Activated CD4-positive, alpha-beta T cell treated with anti-CD3 and anti-CD28 coated beads, Interleukin-2, amount 50 U/mL, for 48 hours (primary cell): ENCODE data around the gene STK32C.
A peak's percentile ranks its signal among the peaks of the same experiment; 100 is the strongest.
"Not testable (repeated sequence)": the region's sequence is repeated elsewhere in the genome, so short reads cannot be mapped to it uniquely, and the experiment has no call there.

Experiments
- DNase-seq, 2 experiments: peaks; one replicate each; pipeline ENCODE4 v3.0.0-alpha.2; 2020

Gene STK32C

DNA sequence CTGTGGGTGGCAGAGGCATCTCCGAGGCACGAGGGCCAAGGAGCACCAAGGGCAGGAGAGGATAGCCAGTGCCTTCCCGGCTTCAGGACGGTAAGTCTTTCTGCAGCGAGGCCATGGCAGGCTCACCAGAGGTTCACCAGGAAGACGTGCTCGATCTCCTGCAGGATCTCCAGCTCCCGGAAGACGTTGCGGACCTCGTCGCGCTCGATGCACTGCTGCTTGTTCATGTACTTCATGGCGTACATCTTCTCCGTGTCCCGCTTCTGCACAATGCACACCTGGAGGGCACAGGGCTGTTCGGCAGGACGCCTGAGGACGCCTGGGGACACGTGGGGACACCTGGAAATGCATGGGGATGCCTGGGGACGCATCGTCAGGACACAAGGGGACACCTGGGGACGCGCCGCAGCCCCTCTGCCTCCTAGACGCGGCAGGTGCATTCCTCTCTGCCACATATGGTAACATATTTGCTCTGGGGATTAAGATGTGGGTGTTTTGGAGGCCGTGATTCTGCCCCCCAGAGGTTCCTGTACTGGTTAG lies 79.8 kb downstream of the STK32C start:
- no peak for DNase-seq

DNA sequence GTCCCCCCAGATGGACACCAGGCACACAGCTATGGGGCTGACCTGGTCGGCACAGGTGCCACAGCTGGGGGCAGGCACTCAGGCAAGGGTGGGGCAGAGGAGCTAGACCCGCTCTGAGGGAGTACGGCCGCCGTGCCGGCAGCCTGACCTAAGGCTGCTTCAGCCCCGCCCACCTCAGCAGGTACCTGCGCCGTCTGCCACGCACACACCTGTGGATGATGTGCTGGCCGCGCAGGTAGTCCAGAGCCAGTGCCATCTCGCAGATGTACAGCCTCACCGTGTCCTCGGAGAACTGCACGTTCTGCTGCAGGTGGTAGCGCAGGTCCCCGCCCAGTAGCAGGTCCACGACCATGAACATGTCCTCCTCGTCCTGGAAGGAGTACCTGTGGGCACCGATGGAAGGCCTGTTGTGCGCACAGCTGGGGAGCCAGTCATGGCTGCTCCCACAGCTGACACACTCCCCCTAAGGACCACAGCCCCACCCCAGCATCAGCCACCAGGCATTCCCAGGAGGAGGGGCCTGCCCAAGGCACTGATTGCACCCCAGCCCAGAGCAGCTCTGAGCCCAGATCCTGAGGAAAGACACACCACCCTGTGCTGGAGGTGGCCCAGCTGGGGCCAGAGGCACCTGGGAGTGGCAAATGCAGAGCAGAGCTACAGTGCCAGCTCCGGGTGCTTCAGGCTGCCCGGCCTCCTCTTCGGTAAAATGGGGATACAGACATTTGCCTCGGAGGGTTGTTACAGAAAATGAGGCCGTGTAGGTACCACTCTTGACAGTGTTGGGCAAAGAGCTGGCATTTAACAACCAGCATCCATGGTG lies 81.0 kb downstream of the STK32C start:
- no peak for DNase-seq

DNA sequence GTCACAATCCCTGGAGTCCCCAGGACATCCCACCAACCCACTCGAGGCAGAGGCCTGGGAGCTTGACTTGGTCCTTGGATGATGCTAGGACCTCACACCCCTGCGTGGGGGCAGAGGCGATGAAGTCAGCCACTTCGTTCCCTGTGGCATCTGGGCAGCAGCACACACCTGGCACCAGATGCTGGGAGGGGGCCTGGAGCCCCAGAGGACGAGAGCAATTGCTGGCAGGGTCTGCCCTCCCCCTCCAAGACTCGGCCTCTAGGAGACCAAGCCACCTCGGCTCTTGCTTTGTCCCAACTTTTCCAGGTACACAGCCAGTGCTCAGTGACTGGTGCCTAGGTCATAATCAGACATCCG lies 81.9 kb downstream of the STK32C start:
- DNase-seq = no peak

DNA sequence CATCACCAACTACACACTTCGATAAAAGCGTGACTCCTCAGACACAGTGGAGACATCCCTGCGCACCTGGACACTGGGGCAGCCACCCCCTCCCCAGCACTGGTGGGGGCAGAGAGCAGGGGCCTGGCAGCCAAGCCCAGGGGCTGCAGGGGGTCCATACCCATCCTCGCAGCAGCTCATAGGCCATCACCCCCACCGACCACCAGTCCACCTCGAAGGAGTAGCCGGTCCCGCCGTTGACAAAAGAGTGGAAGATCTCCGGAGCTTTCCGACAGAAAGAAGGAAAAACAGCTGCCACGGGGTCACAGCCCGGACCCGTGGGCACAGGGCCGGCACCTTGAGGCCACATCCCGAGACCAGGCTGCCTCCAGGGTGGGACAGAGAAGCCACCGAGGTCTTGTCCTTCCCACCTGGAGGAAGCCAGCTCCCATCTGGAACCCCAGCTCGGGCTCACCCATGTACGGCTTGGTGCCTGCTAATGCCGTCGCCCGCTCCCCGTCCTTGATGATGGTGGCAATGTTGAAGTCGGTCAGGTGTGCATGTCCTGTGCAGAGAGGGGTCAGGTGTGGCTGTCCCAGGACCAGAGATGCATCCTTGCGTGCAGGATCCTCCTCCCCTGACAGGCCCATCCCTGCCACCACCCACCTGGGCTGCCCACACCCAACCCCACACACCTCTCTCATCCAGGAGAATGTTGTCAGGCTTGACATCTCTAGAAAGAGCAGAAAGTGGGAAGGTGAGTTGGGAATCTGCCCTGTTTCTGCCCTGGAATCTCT lies 82.5 kb downstream of the STK32C start:
- no peak for DNase-seq

DNA sequence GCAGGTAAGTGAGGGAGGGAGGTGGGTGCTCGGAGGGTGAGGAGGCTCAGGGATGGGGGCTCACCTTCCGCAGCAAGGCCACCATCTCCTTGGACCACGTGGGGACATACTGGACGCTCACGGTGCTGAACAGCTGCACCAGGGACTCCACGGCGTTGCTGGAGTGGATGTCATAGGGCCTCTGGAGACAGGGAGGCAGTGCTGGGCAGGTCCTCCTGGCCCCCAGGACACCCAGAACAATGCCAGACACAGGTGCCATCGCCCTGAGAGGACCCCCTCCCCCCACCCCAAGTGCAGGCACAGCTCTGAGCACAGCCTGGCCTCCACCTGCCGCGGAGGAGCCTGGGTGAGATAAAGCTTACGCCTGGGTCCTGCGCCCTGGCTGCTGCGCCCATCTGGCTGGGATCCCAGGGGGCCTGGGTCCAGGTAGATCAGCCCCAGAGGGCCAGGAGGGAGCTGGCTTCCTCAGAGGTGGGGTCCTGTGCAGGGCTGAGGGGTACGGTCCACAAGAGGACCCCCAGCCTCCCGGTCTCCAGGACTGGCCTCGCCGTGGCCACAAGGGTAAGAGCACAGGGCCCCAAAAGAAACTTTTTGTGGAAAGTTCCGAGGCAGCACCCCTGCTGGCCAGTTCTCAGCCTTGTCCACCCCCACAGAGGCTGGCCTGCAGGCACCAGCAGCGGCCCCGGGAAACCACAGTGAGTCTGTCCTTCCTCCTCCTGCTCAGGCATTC lies 83.2 kb downstream of the STK32C start:
- no peak for DNase-seq

DNA sequence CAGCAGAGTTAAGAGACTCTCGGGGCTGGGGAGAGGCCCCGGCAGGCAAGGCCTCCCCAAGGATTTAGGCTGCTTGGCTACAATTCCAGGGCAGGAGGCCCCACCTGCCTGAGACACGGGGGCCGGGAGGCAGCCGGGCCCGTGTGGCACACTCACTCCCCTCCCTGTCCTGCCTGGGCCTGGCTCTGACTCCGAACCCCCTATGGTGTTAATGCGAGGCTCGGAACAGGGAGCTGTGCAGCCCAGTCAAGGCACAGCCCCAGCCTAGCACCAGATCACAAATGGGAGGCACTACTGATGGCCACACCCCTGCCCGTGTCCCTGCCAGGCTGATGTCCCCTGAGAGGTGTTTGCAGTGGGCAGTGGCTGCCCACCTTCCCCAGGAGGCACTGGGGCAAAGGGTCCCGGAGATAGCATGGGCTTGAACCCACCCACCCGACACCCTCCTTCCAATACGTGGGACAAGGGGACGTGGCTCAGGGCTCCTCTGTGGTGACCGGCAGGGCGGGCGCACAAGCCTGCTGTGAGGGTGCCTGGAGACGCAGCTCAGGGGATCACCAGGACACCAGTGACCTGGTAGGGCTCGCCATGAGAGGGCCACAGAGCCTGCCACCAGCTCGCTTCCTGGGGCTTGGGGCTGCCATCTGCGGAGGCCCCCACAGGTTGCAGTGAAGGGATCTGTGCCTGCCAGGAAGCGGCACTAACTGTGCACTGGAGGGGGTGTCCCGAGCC lies 84.0 kb downstream of the STK32C start:
- DNase-seq = no peak

DNA sequence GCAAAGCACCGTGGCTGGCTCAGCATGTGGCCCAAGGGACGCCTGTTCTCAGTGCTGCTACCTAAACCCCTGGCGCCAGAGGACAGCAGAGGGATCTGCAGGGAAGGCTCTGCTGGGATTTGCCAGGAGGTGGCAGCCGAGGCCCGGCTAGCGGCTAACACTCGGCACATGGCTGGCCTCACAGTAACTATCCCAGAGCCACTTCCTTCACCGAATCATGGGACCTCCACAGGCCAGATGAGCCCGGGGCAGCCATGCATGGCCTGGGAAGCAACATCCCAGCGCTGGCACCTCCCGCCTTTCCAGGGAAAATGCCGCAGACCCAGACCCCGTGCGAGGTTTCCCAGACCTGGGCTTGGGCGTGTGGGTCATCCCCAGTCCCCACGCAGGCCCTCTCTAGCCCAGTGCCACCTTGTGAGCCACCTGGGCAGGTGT lies 84.6 kb downstream of the STK32C start:
- DNase-seq = peak; percentile 71 to 77

DNA sequence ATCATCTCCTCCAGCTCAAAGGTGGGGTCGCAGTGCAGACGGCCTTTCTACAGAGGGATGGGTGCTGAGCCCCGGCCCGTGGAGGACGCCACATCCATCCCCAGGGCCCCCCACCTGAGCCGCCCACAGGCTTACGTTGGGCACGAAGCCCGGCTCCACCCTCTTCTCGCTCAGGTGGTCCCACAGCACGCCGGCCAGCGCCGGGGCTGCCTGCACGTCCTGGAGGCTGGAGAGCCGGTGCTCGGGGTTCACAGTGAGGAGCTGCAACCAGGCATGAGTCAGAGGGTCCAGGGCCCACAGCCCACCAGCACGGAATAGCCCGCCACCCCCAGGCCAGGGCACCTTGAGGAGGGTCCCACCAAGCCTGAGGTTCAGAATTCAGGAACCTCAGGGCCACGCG lies 85.0 kb downstream of the STK32C start:
- no peak for DNase-seq

DNA sequence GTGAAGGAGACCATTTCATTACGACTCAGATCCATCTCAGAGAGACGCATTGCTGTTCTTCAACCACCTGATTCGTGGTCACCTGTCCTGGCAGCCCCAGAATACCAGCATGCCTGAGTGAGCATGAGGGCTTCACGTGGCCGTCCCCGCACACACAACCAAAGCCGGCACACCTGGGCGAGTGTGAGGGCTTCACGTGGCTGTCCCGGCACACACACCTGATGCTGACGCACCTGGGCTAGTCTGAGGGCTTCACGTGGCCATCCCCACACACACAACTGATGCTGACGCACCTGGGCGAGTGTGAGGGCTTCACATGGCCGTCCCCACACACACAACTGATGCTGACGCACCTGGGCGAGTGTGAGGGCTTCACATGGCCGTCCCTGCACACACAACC lies 86.8 kb downstream of the STK32C start:
- not testable (repeated sequence) for DNase-seq

DNA sequence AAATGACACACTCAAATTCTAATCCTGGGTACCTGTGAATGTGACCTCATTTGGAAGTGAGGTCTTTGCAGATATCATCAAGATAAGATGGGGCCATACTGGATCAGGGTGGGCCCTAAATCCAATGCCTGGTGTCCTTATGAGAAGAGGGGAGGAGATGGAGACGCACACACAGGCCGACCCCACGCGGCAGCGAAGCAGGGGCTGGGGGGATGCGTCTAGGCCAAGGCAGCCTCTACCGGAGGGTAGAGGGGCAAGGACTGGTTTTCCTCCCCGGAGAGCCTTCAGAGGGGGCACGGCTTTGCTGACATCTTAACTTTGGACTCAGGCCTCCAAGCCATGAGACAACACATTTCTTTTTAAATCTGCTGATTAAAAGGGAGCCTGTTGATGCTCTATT lies 87.7 kb downstream of the STK32C start:
- DNase-seq = no peak

DNA sequence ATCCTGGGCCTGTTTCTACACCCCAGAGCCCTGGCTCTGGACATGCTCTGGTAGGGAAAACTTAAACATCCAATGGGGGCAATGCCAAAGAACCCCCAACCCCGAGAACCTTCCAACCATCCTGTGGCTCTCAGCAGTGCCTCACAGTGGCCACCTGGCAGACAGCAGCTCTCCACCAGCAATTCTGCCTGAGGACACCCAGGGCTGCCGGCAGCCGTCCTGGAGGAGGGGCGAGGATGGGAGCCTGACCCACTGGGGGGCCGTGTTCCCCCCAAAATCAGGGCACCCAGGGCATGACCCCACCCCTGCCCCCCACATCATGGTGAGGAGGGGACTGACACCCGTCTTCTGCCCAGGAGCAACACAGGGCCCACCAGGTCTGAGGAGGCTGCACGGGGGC lies 88.3 kb downstream of the STK32C start:
- DNase-seq = no peak

DNA sequence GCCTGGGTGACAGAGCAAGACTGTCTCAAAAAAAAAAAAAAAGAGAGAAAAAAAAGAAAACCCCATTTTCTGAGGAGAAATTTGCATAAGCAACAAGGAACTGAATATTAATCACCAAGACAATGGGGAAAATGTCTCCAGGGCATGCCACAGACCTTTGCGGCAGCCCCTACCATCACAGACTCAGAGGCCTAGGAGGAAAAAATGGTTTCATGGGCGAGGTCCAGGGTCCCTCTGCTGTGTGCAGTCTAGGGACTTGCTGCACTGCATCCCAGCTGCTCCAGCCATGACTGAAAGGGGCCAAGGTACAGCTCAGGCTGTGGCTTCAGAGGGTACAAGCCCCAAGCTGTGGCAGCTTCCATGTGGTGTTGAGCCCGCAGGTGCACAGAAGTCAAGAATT lies 91.3 kb downstream of the STK32C start:
- not testable (repeated sequence) for DNase-seq

DNA sequence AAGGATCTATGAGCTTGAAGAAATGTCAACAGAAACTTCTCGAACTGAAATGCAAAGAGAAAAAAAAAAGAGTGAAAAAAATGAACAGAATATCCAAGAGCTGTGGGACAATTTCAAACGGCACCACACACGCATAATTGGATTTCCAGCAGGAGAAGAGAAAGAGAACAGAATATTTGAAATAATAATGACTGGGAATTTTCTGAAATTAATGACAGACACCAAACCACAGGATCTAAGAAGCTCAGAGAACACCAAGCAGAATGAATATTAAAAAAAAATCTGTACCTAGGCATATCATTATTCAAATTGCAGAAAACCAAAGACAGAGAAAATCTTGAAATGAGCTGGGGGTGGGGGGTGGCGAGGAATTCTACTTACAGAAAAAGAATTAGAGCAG lies 93.8 kb downstream of the STK32C start:
- DNase-seq = no peak

DNA sequence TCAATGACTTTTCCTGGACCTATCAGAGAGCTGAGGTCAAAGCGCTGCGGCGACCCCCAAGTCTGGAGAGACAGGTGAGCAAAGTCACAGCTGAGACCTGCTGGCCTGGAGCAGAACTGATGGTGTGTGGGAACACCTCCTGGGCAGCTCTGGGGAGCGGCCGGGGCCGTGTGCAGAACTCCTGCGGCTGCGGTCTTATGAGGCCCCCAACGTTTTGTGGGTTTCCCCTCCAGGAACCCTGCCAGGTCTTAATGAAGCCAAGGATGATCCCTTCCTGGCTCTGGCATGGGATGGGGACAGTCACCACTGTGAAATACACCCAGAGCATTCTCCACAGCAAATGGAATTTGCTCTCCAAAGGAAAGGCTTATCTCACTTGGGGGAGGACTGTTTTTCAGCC lies 94.9 kb downstream of the STK32C start:
- no peak for DNase-seq

DNA sequence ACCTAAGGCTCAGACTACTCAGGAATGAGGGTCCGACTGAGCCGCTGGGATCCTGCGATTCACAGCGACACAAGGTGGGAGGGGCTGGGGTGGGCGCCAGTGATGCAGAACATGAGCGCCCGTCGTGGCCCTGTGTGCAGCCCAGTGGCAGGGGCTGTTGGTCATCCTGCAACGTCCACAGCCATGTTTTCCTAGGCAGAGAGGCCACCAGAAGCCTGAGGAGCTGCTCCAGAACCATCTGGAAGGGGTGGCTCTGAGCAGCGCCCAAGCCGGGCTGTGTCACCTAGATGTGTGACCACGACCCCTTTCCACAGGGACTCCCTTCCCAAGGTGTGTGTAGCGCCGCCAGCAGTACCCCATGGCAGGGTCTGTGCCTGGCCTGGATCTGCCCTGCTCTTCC lies 96.5 kb downstream of the STK32C start:
- no peak for DNase-seq

DNA sequence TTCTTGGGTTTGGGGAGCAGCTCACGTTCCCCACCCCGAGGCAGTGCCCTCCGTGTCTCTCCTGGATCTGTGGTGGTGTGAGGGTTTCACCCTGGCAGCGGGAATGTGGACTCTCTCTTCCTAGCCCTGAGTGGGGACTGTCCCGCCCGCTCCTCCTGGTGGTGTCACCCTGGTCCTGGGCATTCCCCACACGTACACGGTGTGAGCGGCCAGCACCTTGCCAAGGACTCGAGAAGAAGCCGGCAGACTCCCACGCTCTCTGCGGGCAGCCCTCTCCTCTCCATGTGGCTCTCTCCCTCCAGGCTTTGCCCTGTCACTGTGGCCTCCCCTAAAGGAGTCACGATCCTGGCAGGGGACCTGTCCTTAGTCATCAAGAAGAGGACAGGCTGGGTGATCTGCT lies 97.0 kb downstream of the STK32C start:
- DNase-seq = no peak

DNA sequence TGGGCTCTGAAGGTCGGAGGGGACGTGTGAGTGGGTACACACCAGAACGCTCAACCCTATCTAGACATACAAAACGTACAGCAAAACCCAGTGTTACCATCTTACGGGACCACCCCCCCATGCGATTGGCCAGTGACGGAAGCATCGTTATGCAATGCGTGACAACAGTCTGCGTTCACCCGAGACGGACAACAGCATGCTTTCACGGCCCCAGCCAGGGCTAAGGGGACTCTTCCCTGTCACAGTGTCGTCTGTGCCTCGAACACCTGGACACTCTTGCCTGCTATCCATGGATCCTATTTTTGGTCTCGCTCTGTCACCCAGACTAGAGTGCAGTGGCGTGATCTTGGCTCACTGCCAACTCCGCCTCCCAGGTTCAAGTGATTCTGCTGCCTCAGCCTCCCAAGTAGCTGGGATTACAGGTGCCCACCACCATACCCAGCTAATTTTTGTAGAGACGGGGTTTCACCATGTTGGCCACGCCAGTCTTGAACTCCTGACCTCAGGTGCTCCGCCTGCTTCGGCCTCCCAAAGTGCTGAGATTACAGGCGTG lies 97.7 kb downstream of the STK32C start:
- no peak for DNase-seq

DNA sequence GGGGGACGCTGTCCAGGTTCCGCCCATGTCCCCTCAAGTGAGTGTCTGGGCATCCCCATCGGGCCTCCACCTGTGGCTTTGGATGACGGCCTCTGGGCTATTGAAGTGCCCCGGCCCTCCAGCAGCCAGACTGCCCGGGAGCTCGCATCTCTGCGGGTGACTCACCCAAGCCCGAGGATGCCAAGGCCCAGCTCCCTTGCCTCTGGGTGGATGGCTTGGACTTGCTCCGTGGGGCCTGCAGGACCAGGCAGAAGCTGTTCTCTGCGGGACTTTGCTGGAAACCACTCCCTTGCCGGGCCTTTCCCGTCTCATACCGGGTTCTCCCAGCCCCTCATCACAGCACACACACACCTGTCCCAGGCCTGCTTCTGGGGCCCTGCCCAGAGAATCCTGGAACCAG lies 98.6 kb downstream of the STK32C start:
- DNase-seq = no peak

DNA sequence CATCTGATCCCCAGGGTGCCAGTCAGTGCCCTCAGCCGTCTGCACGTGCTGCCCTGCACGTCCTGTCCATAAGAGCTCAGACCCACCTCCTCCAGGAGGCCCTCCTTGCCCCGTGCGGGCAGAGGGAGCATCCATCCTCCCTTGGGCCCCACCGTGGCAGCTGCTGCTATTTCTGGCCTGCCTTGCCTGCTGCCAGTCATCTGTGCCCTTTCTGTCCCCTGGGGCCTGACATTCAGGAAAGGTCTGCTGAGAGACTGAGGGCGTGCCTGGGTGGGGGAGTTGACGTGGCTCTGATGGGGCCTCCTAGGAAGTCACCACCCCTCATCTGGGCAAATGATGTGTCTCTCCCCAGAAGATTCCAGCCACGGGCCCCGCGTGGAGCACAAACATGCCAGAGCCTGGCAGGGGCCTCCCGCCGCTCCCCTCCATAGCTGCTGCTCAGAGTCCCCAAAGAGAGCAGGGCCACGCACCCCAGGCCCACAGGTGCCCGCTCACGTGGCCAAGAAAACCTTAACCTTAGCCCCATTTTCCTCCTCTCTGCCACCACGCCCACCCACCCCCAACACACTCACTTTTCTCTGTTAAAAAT lies 99.2 kb downstream of the STK32C start:
- DNase-seq = no peak

DNA sequence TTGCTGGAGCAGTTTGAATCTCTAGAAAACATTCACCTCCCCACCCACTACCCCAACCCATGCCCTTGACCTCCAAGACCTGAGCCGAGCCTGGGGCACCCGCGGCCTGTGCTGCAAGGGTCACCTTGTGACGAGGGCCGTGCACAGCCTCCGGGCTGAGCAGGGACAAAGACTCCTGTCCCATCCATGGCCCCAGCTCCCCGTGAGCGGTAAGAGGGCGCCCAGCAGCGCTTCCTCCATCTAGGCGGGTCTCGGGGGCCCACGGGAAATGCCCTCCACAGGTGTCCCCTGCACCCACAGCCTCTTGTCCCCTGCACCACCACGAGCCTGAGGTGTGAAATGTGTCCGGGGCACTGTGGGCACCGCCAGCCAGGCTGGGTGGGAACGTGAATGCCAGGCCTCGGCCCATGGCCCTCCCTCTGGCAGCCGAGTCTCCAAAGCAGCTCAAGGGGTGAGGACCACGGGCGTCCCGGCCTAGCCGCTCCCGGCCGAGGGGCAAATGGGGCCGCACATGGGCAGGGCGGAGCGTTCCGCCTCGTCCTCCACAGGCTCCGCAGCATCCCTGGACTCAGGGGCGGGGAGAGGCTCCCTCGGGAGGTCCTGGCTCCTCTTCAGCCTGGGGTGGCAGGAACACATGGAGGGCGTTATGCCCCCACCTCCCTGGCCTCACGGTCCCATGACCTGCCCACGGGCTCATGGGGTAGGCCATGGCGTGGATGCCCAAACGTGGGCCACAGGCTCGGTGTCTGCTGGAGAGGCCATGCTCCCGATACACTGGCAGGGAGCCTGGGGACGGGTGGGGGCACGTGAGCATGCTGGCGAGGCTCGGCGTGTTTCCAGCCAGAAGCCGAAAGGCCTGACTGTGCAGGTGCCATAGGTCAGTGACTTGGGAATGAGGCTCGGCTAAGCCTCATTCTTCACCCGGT lies 100.0 kb downstream of the STK32C start:
- DNase-seq = no peak
